Thoracic aorta (tissue), 2 donors: ENCODE data around the gene FAM83F. TPM values are rescaled to one million over a fixed set of nuclear protein-coding genes. Genes with fewer than 3 reads are reported as not detected.

ENCODE experiments used
- ATAC-seq: fragments of 150-250 bp; one replicate; pipeline ENCODE4 v1.8.0; 2017; ENCODE audit warnings: low read depth; ENCODE audit not compliant: insufficient number of reproducible peaks, low FRiP score
- DNase-seq: peaks from one replicate; pipeline ENCODE4 v3.0.0-alpha.2; 2020; ENCODE audit warnings: low spot score
- H3K27ac ChIP-seq, 2 donors: fragments of 200-600 bp; sonication (generic); 1 replicate in 1 of 2; 2 replicates in 1 of 2; pipeline ENCODE4 v1.5.1; 2016; ENCODE audit warnings: mild to moderate bottlenecking in 2 of 2, moderate library complexity in 2 of 2
- H3K27me3 ChIP-seq: fragments of 200-600 bp; sonication (generic); replicated peaks from 2 replicates; pipeline ENCODE4 v1.6.0; 2016; ENCODE audit warnings: mild to moderate bottlenecking; ENCODE audit not compliant: insufficient read depth
- H3K36me3 ChIP-seq: fragments of 200-600 bp; sonication (generic); one replicate; pipeline ENCODE4 v1.5.1; 2016
- H3K4me1 ChIP-seq, 2 donors: fragments of 200-600 bp; sonication (generic); 1 replicate in 1 of 2; 2 replicates in 1 of 2; pipeline versions ENCODE4 v1.5.1 to v1.6.0; 2016; ENCODE audit warnings: low read depth in 2 of 2, mild to moderate bottlenecking in 1 of 2; ENCODE audit not compliant: control insufficient read depth in 1 of 2
- H3K4me3 ChIP-seq: fragments of 200-600 bp; sonication (generic); 2 replicates; pipeline ENCODE4 v1.5.1; 2016; ENCODE audit warnings: mild to moderate bottlenecking
- H3K9me3 ChIP-seq: fragments of 200-600 bp; sonication (generic); 2 replicates; pipeline ENCODE4 v1.5.1; 2016
- CTCF ChIP-seq: fragments of 200-600 bp; sonication (generic); IDR thresholded peaks from one replicate; pipeline ENCODE4 v1.5.1; 2019; ENCODE audit warnings: antibody characterized with exemption
- total RNA-seq, 2 donors: library from RNA; depleted of rRNA; stranded (reverse); fragments of >200 nt; gene quantifications; one replicate each; pipeline versions ENCODE4 v1.1.0 to v1.2.3, GENCODE V29; 2016

Gene FAM83F
- total RNA-seq, 2 donors from 2014 or later: under 0.01 to 0.28 TPM

GRCh38 chr22:40050258-40050657 lies 55.5 kb downstream of the FAM83F start:
- TF ChIP-seq CTCF: no peak
- ATAC-seq (no peak), DNase-seq (no peak)
- Histone ChIP-seq H3K4me3 (no peak overlapping the region), H3K36me3 (no peaks in the 10 kb centered on the region), H3K4me1 (peaks cover 9 to 32% of the 10 kb centered on the region in 2 donors), H3K27me3 (no peaks in the 10 kb centered on the region), H3K27ac (no peak overlapping the region), H3K9me3 (no peaks in the 10 kb centered on the region)

- no peak overlapping the region for H3K27ac ChIP-seq
- no peak for TF ChIP-seq CTCF
These were observed 56.6 kb downstream of the FAM83F start for GRCh38 chr22:40051322-40051721.

GRCh38 chr22:40053460-40053859 lies 58.7 kb downstream of the FAM83F start:
- no peaks in the 10 kb centered on the region for H3K36me3 ChIP-seq
- ATAC-seq (no peak), DNase-seq (no peak)
- no peaks in the 10 kb centered on the region for H3K9me3 ChIP-seq
- no peaks in the 10 kb centered on the region for H3K27me3 ChIP-seq
- H3K4me3 ChIP-seq: no peak overlapping the region
- TF ChIP-seq CTCF: no peak
- H3K4me1 ChIP-seq: peaks cover 9 to 27% of the 10 kb centered on the region in 2 donors
- no peak overlapping the region for H3K27ac ChIP-seq

More at GRCh38 chr22:40051322-40051721, 56.6 kb downstream of the FAM83F start:
- no peak overlapping the region for H3K4me3 ChIP-seq
- DNase-seq (no peak), ATAC-seq (no peak)
- no peaks in the 10 kb centered on the region for H3K27me3 ChIP-seq
- H3K36me3 ChIP-seq: no peaks in the 10 kb centered on the region
- H3K4me1 ChIP-seq: peaks cover 5 to 25% of the 10 kb centered on the region in 2 donors
- H3K9me3 ChIP-seq: no peaks in the 10 kb centered on the region

- DNase-seq (no peak), ATAC-seq (no peak)
- Histone ChIP-seq H3K4me3 (no peak overlapping the region), H3K27me3 (no peaks in the 10 kb centered on the region), H3K4me1 (peaks cover 9 to 36% of the 10 kb centered on the region in 2 donors), H3K36me3 (no peaks in the 10 kb centered on the region), H3K9me3 (no peaks in the 10 kb centered on the region), H3K27ac (no peak overlapping the region)
- no peak for TF ChIP-seq CTCF
These were observed 59.7 kb downstream of the FAM83F start for GRCh38 chr22:40054486-40054885.

GRCh38 chr22:40055143-40055883 lies 60.6 kb downstream of the FAM83F start:
- Histone ChIP-seq H3K9me3 (no peaks in the 10 kb centered on the region), H3K4me1 (peaks cover 7 to 34% of the 10 kb centered on the region in 2 donors)
- no peak for ATAC-seq

More at GRCh38 chr22:40055143-40055883, 60.6 kb downstream of the FAM83F start:
- no peak for DNase-seq
- no peaks in the 10 kb centered on the region for H3K36me3 ChIP-seq
- no peak overlapping the region for H3K27ac ChIP-seq
- no peak for TF ChIP-seq CTCF
- H3K4me3 ChIP-seq: no peak overlapping the region
- H3K27me3 ChIP-seq: no peaks in the 10 kb centered on the region
